Gastrocnemius medialis (tissue), 4 donors: ENCODE results near the gene TBC1D22B.
"Not testable (repeated sequence)": the region's sequence is repeated elsewhere in the genome, so short reads cannot be mapped to it uniquely, and the experiment has no call there.

Source experiments
- POLR2A ChIP-seq, 2 donors: fragments of 450-650 bp; IDR thresholded peaks; one replicate each; pipeline ENCODE4 v1.6.1; 2017; ENCODE audit warnings: antibody characterized with exemption in 2 of 2, mild to moderate bottlenecking in 2 of 2, moderate library complexity in 2 of 2
- TF ChIP-seq, protein P1 (sequence below), 5 experiments: fragments of 450-650 bp in 3 of 5; fragments of 200-600 bp in 2 of 5; sonication (generic) in 2 of 5; IDR thresholded peaks in 4 of 5; conservative IDR thresholded peaks in 1 of 5; 1 replicate in 4 of 5; 2 replicates in 1 of 5; pipeline ENCODE4 v1.5.1; 2016 to 2019; ENCODE audit warnings: antibody characterized with exemption in 5 of 5, mild to moderate bottlenecking in 3 of 5, moderate library complexity in 3 of 5

DNA sequence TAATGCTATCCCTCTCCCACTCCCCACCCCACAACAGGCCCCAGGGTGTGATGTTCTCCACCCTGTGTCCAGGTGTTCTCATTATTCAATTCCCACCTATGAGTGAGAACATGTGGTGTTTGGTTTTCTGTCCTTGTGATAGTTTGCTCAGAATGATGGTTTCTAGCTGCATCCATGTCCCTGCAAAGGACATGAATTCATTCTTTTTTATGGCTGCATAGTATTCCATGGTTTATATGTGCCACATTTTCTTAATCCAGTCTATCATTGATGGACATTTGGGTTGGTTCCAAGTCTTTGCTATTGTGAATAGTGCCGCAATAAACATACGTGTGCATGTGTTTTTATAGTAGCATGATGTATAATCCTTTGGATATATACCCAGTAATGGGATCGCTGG, 80.7 kb downstream of the TBC1D22B start:
- TF ChIP-seq POLR2A (IDR thresholded peaks at IDR 0.05), result not testable (repeated sequence)
- TF ChIP-seq, protein P1, sequence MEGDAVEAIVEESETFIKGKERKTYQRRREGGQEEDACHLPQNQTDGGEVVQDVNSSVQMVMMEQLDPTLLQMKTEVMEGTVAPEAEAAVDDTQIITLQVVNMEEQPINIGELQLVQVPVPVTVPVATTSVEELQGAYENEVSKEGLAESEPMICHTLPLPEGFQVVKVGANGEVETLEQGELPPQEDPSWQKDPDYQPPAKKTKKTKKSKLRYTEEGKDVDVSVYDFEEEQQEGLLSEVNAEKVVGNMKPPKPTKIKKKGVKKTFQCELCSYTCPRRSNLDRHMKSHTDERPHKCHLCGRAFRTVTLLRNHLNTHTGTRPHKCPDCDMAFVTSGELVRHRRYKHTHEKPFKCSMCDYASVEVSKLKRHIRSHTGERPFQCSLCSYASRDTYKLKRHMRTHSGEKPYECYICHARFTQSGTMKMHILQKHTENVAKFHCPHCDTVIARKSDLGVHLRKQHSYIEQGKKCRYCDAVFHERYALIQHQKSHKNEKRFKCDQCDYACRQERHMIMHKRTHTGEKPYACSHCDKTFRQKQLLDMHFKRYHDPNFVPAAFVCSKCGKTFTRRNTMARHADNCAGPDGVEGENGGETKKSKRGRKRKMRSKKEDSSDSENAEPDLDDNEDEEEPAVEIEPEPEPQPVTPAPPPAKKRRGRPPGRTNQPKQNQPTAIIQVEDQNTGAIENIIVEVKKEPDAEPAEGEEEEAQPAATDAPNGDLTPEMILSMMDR (IDR thresholded peaks at IDR 0.05 in 4 of 5, conservative IDR thresholded peaks at IDR 0.05 in 1 of 5), result not testable (repeated sequence)
